HepG2 (cell line): Measurements from ENCODE around the gene RNF6. TPM values are rescaled to one million over a fixed set of nuclear protein-coding genes. Genes with fewer than 3 reads are reported as not detected.
A peak's percentile ranks its signal among the peaks of the same experiment; 100 is the strongest.

Source experiments
- BRD4 ChIP-seq: sonication (generic); formaldehyde crosslinking; IDR thresholded peaks from 2 replicates; pipeline ENCODE4 v1.4.0; 2020; ENCODE audit warnings: missing genetic modification reagents
- HNF4G ChIP-seq, 2 experiments: sonication (generic) in 1 of 2; formaldehyde crosslinking in 1 of 2; IDR thresholded peaks; 2 replicates each; pipeline versions ENCODE4 v1.4.0 to v1.6.1; 2011 to 2020; ENCODE audit warnings: borderline replicate concordance in 2 of 2, low read depth in 2 of 2, mild to moderate bottlenecking in 2 of 2, low read length in 1 of 2, missing genetic modification reagents in 1 of 2, moderate library complexity in 1 of 2
- JUNB ChIP-seq: sonication (generic); formaldehyde crosslinking; IDR thresholded peaks from 2 replicates; pipeline ENCODE4 v1.8.0; 2022; ENCODE audit warnings: missing genetic modification reagents, mild to moderate bottlenecking, borderline replicate concordance
- NFATC3 ChIP-seq: sonication (generic); formaldehyde crosslinking; IDR thresholded peaks from 2 replicates; pipeline ENCODE4 v1.5.1; 2020; ENCODE audit warnings: mild to moderate bottlenecking, missing genetic modification reagents
- NFYB ChIP-seq: sonication (generic); formaldehyde crosslinking; IDR thresholded peaks from 2 replicates; pipeline ENCODE4 v1.4.0; 2020; ENCODE audit warnings: missing genetic modification reagents
- TP53 ChIP-seq: sonication (generic); formaldehyde crosslinking; conservative IDR thresholded peaks from 2 replicates; pipeline ENCODE4 v1.4.0; 2020; ENCODE audit warnings: missing genetic modification reagents
- WIZ ChIP-seq: sonication (generic); formaldehyde crosslinking; IDR thresholded peaks from 2 replicates; pipeline ENCODE4 v1.5.1; 2020; ENCODE audit warnings: mild to moderate bottlenecking, missing genetic modification reagents
- ZBTB26 ChIP-seq: IDR thresholded peaks from 2 replicates; pipeline ENCODE4 v1.6.1; 2016; ENCODE audit warnings: missing compliant biosample characterization, missing genetic modification reagents, borderline replicate concordance
- ZFP41 ChIP-seq: sonication (generic); formaldehyde crosslinking; IDR thresholded peaks from 2 replicates; pipeline ENCODE4 v1.4.0; 2020; ENCODE audit warnings: mild to moderate bottlenecking, missing genetic modification reagents, borderline replicate concordance
- ZFX ChIP-seq: sonication (generic); formaldehyde crosslinking; IDR thresholded peaks from 2 replicates; pipeline ENCODE4 v1.4.0; 2020; ENCODE audit warnings: mild to moderate bottlenecking, low read depth, missing genetic modification reagents, moderate library complexity
- ZFY ChIP-seq: sonication (generic); formaldehyde crosslinking; IDR thresholded peaks from 2 replicates; pipeline ENCODE4 v1.4.0; 2020; ENCODE audit warnings: missing genetic modification reagents
- ZNF160 ChIP-seq: sonication (generic); formaldehyde crosslinking; IDR thresholded peaks from 2 replicates; pipeline ENCODE4 v1.8.0; 2022; ENCODE audit warnings: mild to moderate bottlenecking, inconsistent platforms, missing genetic modification reagents
- polyA plus RNA-seq, 8 experiments: library from polyadenylated mRNA; depleted of rRNA in 3 of 8; stranded (reverse) in 7 of 8; unstranded in 1 of 8; fragments of >200 nt; fragmentation: Illumina TruSeq in 4 of 8; extraction: Trizol in 4 of 8; gene quantifications; 2 replicates each; pipeline versions ENCODE4 v1.2.1 to v1.2.3, GENCODE V29; 2011 to 2016; ENCODE audit warnings: low read depth in 4 of 8, missing spikeins in 1 of 8, mixed read lengths in 1 of 8; ENCODE audit not compliant: insufficient read depth in 1 of 8
- total RNA-seq, 5 experiments: library from RNA; depleted of rRNA; stranded (reverse); fragments of >200 nt; fragmentation: Illumina TruSeq; extraction: Trizol; gene quantifications; 2 replicates each; pipeline ENCODE4 v1.2.3, GENCODE V29; 2016; ENCODE audit warnings: low read depth in 1 of 5
- TF ChIP-seq, protein P1 (sequence below): sonication (generic); formaldehyde crosslinking; IDR thresholded peaks from one replicate; pipeline ENCODE4 v1.5.1; 2020; ENCODE audit warnings: mild to moderate bottlenecking, missing genetic modification reagents; ENCODE audit errors: not compliant biosample characterization
- TF ChIP-seq, protein P2 (sequence below): sonication (generic); formaldehyde crosslinking; IDR thresholded peaks from 2 replicates; pipeline ENCODE4 v1.5.0; 2020; ENCODE audit warnings: mild to moderate bottlenecking, missing genetic modification reagents, borderline replicate concordance

Gene RNF6
- total and polyA plus RNA-seq, 2 of the 13 experiments (the other 11 are each of a cell fraction or from before 2014, with no cell fraction given), result 14.6 to 36.8 TPM

DNA sequence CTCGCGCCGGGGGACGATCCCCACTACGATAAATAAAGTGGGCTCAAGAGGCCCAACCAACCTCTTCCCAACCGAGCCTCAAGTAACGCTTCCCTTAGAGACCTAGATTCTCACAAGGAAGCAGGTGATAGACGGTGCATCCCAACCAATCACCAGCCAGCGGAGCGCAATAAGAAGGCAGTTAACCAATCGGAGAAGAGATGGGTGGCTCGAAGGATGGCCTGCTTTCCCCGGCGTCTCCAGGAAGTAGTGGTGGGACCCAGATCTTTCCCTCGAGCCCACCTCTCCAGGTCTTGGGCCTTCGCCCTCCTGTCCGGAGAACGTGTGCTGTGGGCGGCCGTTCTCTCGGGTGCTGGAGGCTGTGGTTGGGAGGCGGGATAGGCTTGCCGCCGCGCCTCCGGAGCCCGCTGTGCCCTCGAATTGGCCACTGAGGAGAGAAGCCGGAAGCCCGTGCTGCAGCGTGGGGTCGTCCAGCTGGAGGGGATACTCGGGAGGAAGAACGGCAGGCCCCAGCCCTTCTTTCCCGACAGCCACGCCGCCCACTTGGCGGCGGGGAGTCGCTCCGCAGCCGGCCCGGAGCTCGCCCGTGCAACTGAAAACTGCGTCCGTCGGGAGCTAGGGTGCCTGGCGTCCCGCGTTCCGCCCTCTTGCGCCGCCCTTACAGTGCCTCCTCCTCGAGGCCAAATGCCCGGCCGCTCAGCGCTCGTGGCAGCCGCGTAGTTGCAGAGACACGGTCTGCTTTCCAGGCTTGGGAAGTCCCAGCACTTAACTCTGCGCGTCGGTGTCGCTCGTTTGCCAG lies at the start of gene RNF6 (continued):
- no peak for TF ChIP-seq ZFP41
- peak; percentile 56; the same call in 1 of the 2 replicates for TF ChIP-seq TP53 (CRISPR knock-in tag)
- TF ChIP-seq, protein P1, sequence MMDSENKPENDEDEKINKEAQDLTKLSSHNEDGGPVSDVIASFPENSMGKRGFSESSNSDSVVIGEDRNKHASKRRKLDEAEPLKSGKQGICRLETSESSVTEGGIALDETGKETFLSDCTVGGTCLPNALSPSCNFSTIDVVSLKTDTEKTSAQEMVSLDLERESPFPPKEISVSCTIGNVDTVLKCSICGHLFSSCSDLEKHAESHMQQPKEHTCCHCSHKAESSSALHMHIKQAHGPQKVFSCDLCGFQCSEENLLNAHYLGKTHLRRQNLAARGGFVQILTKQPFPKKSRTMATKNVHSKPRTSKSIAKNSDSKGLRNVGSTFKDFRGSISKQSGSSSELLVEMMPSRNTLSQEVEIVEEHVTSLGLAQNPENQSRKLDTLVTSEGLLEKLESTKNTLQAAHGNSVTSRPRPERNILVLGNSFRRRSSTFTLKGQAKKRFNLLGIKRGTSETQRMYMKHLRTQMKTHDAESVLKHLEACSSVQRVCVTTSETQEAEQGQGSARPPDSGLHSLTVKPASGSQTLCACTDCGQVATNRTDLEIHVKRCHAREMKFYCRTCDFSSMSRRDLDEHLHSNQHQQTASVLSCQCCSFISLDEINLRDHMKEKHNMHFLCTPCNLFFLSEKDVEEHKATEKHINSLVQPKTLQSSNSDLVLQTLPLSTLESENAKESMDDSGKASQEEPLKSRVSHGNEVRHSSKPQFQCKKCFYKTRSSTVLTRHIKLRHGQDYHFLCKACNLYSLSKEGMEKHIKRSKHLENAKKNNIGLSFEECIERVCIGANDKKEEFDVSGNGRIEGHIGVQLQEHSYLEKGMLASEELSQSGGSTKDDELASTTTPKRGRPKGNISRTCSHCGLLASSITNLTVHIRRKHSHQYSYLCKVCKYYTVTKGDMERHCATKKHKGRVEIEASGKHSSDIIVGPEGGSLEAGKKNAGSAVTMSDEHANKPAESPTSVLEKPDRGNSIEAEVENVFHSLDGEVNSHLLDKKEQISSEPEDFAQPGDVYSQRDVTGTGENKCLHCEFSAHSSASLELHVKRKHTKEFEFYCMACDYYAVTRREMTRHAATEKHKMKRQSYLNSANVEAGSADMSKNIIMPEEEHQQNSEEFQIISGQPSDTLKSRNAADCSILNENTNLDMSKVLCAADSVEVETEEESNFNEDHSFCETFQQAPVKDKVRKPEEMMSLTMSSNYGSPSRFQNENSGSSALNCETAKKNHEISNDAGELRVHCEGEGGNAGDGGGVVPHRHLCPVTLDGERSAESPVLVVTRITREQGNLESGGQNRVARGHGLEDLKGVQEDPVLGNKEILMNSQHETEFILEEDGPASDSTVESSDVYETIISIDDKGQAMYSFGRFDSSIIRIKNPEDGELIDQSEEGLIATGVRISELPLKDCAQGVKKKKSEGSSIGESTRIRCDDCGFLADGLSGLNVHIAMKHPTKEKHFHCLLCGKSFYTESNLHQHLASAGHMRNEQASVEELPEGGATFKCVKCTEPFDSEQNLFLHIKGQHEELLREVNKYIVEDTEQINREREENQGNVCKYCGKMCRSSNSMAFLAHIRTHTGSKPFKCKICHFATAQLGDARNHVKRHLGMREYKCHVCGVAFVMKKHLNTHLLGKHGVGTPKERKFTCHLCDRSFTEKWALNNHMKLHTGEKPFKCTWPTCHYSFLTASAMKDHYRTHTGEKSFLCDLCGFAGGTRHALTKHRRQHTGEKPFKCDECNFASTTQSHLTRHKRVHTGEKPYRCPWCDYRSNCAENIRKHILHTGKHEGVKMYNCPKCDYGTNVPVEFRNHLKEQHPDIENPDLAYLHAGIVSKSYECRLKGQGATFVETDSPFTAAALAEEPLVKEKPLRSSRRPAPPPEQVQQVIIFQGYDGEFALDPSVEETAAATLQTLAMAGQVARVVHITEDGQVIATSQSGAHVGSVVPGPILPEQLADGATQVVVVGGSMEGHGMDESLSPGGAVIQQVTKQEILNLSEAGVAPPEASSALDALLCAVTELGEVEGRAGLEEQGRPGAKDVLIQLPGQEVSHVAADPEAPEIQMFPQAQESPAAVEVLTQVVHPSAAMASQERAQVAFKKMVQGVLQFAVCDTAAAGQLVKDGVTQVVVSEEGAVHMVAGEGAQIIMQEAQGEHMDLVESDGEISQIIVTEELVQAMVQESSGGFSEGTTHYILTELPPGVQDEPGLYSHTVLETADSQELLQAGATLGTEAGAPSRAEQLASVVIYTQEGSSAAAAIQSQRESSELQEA (CRISPR knock-in tag), result no peak
- TF ChIP-seq WIZ, result peak; percentile 48; the same call in 1 of the 2 replicates
- TF ChIP-seq ZFY (CRISPR knock-in tag), result peak; percentile 89
- peak; percentile 99 for TF ChIP-seq BRD4
- TF ChIP-seq NFYB (CRISPR knock-in tag), result peak; percentile 98
- TF ChIP-seq JUNB (CRISPR knock-in tag), result peak; percentile 34; the same call in 1 of the 2 replicates
- TF ChIP-seq ZNF160, result peak; percentile 86
- peak; percentile 42; the same call in 1 of the 2 replicates for TF ChIP-seq NFATC3 (CRISPR knock-in tag)
- TF ChIP-seq ZBTB26 (CRISPR knock-in tag), result 0 out of 2 replicates have a peak, but pooled peaks have one; percentile 18
- TF ChIP-seq, protein P2, sequence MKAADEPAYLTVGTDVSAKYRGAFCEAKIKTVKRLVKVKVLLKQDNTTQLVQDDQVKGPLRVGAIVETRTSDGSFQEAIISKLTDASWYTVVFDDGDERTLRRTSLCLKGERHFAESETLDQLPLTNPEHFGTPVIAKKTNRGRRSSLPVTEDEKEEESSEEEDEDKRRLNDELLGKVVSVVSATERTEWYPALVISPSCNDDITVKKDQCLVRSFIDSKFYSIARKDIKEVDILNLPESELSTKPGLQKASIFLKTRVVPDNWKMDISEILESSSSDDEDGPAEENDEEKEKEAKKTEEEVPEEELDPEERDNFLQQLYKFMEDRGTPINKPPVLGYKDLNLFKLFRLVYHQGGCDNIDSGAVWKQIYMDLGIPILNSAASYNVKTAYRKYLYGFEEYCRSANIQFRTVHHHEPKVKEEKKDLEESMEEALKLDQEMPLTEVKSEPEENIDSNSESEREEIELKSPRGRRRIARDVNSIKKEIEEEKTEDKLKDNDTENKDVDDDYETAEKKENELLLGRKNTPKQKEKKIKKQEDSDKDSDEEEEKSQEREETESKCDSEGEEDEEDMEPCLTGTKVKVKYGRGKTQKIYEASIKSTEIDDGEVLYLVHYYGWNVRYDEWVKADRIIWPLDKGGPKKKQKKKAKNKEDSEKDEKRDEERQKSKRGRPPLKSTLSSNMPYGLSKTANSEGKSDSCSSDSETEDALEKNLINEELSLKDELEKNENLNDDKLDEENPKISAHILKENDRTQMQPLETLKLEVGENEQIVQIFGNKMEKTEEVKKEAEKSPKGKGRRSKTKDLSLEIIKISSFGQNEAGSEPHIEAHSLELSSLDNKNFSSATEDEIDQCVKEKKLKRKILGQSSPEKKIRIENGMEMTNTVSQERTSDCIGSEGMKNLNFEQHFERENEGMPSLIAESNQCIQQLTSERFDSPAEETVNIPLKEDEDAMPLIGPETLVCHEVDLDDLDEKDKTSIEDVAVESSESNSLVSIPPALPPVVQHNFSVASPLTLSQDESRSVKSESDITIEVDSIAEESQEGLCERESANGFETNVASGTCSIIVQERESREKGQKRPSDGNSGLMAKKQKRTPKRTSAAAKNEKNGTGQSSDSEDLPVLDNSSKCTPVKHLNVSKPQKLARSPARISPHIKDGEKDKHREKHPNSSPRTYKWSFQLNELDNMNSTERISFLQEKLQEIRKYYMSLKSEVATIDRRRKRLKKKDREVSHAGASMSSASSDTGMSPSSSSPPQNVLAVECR (CRISPR knock-in tag), result peak; percentile 87
- TF ChIP-seq ZFX, result peak; percentile 90
- 0 out of 2 replicates have a peak, but pooled peaks have one; percentile 25 for TF ChIP-seq HNF4G (IDR thresholded peaks at IDR 0.05; ENCODE audit: borderline replicate concordance, low read depth, low read length)
- peak; percentile 35; the same call in 1 of the 2 replicates for TF ChIP-seq HNF4G (CRISPR knock-in tag; IDR thresholded peaks at IDR 0.05; ENCODE audit: borderline replicate concordance, low read depth)
